Stimulated activated CD8-positive, alpha-beta memory T cell treated with anti-CD3 and anti-CD28 coated beads, Interleukin-2, amount 100 ng/mL, for 1 hour (primary cell): ENCODE results near the gene SPATA31C1.
"Not testable (repeated sequence)": the region's sequence is repeated elsewhere in the genome, so short reads cannot be mapped to it uniquely, and the experiment has no call there.

ENCODE experiments used
- DNase-seq, 2 donors: peaks; one replicate each; pipeline ENCODE4 v3.0.0-alpha.2; 2020; ENCODE audit warnings: low read depth in 2 of 2

Gene SPATA31C1

GRCh38 chr9:87886933-87887505 lies 30.7 kb upstream of the SPATA31C1 start:
- DNase-seq: no peak

GRCh38 chr9:87887661-87888480 lies 29.9 kb upstream of the SPATA31C1 start:
- no peak for DNase-seq

GRCh38 chr9:87888501-87888900 lies 29.3 kb upstream of the SPATA31C1 start:
- no peak for DNase-seq

DNA sequence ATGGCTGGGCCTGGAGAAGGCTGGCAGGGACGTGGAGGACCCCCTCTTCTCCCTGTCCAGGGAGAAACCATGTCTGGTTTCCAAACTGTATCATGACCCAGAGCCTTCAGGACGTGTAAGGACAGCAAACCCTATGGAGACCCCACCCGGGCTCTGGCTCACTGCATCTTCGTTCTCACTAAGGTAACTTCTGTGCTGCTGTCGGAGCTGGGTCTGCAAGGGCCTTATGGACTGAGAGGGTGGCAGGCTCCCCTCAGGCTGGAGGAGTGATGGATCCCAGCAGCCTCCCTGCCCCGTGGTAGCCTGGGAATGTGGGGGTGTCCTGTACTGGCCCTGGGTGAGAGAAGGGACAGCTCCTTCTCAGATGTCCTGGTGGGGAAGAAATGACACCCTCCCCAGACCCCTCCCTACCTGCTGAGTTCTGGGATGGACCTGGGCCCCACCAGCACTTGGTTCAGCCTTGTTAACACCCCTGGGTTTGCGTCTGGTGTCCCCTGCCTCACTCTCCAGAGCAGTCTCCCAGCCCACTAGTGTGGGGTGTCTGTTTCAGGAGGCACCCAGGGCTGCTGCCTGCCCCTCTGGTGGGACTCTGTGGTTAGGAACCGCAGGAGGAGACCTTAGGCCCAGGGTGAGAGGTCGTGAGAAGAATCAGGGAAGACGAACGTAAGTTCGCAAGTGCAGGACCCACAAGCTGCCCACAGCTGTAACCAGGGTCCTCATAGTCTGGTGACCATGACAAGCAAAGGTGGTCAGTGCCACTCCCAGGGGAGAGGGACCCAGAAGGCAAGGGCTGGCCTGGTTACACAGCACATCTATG lies 28.5 kb upstream of the SPATA31C1 start:
- no peak for DNase-seq

DNA sequence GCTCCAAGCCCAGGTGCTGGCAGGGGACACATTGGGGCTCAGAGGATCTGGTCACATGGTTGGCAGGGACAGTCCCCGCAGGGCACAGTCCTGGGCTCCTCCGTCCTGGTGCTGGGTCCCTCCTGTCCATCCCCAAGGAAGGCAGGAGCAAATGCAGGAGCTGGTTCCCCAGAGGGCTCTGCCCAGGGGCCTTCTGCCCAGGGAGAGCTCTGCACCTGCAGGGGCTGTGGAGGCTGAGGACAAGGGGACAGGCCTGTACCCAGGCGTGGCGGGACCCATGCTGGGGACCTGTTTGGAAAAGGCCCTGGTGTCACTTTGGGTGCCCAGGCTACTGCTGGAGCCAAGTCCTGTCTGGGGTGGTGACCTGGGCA lies 27.9 kb upstream of the SPATA31C1 start:
- DNase-seq: no peak

- DNase-seq: no peak
Measured at GRCh38 chr9:87890837-87891236, 26.9 kb upstream of the SPATA31C1 start.

DNA sequence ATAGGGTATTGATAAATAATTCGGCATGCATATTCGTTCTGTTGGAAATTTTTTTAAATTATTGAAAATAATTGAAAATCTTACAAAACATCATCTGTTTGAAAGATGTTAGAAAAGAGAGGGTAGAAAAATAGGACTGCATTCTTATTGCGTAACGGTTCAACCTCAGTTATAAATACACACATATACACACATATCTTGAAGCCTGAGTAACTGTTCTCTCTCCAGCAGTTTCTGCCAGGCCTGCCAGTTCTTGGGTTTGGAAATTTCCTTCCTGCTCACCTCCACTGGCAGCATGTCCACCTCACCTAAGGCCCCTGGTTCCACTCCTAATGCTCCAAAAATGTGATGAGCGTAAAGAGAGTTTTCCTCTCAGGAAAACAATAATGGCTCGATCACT lies 26.0 kb upstream of the SPATA31C1 start:
- no peak for DNase-seq

- DNase-seq: no peak
Measured at GRCh38 chr9:87892956-87893355, 24.8 kb upstream of the SPATA31C1 start.

DNA sequence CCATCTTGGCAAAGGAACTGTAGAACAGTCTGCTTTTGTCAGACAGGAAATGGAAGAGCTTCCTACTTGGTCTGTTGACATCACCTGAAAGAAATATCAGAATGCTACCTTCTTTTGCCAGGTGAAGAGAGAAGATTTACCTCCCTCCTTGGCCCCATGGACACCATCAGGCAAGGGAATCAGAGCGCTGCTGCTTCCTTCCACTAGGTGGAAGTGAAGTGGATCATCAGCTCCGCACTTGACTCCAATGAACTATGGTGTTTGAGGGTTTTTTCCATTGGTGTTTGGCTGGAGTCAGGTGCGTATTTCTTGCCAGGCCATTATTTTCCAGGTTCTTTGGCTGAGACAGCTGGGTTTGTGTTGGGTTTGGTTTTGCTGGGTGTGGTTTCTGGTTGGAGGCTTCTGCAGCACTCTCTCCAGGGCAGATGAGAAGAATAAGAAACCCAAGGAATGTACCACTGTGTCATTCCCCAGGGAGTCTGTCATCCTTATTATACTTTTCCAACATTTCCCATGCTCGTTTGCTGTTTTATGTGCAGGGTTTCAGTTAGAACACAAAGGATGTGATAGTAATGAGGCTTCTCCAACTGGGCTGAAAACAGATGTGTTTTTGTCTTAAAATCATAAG lies 22.6 kb upstream of the SPATA31C1 start:
- no peak for DNase-seq

- no peak for DNase-seq
Measured at GRCh38 chr9:87896891-87897290, 20.9 kb upstream of the SPATA31C1 start.

- no peak for DNase-seq
Measured at GRCh38 chr9:87898151-87898550, 19.6 kb upstream of the SPATA31C1 start.

DNA sequence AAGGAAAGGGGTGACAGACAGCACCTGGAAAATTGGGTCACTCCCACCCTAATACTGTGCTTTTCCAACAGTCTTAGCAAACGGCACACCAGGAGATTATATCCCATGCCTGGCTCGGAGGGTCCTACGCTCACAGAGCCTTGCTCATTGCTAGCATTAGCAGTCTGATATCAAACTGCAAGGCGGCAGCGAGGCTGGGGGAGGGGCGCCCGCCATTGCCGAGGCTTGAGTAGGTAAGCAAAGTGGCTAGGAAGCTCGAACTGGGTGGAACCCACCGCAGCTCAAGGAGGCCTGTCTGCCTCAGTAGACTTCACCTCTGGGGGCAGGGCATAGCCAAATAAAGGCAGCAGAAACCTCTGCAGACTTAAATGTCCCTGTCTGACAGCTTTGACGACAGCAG lies 15.4 kb upstream of the SPATA31C1 start:
- not testable (repeated sequence) for DNase-seq

DNA sequence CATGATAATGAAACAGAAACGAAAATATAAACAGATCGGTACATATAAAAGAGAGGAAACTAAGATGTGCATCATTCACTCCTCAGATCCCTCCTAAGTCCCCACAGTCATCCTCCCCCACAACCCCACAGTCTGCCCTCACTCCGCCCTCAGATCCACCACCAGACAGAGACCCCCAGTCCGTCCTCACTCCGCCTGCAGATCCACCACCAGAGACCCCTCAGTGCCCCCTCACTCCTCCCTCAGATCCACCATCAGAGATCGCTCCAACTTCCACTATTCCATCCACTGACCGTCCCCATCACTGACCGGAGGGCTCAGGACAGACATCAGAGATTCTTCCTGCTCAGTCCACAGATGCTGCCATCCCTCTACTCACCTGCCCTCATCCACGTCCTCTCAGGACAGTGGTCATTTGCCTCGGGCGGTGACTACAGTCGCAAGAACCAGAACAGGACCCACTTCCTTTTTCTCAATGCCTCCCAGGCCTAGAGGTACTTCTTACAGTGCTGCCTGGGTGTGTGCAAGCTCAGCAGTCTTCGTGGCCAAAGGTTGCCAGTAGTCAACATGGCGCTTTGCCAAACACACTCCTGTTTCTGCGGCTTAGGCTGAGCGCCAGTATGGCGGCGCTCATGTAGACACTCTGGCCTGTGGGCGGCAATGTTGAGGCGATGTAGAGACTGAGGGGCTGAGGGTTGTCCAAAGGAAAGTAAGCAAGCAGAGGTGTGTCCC lies 8.3 kb upstream of the SPATA31C1 start:
- no peak for DNase-seq

DNA sequence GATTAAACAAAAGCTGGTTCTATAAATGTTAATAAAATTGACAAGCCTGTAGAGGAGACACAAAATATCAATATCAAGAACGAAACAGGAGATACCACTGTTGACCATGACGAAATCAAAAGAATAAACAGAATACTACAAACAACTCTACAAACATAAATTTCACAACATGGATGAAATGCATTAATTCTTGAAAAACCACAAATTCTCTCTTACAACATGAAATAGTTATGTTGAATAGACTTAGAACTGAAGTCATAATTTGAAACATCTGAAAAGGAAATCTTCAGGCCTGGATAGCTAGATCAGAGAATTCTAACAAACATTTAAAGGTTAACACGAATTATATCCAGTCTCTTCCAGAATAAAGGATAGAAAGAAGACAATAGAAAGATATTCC lies 6.9 kb upstream of the SPATA31C1 start:
- no peak for DNase-seq

DNA sequence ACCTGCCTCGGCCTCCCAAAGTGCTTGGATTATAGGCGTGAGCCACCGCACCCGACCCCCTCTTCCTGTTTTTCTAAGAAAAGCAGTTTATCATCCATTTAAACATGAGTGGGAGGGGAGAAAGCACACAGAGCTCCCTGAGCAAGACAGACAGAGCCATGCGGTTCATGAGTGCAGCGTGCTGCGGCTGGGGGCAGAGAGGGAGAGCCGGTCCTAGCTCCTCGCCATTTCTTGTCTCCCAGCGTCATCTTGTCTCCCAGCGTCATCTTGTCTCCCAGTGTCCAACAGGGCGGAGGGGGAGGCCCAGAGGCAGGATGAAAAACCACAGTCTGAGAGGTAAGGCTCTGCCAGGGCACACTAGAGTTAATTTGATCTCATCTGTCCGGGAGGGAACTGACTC lies 1.3 kb downstream of the SPATA31C1 start:
- DNase-seq: not testable (repeated sequence)

GRCh38 chr9:87921561-87921960 lies 3.8 kb downstream of the SPATA31C1 start:
- not testable (repeated sequence) for DNase-seq

GRCh38 chr9:87923012-87923411 lies 5.2 kb downstream of the SPATA31C1 start:
- DNase-seq: not testable (repeated sequence)

GRCh38 chr9:87924851-87925250 lies 7.1 kb downstream of the SPATA31C1 start:
- not testable (repeated sequence) for DNase-seq

- DNase-seq: not testable (repeated sequence)
Measured at GRCh38 chr9:87929152-87929551, 11.4 kb downstream of the SPATA31C1 start.

DNA sequence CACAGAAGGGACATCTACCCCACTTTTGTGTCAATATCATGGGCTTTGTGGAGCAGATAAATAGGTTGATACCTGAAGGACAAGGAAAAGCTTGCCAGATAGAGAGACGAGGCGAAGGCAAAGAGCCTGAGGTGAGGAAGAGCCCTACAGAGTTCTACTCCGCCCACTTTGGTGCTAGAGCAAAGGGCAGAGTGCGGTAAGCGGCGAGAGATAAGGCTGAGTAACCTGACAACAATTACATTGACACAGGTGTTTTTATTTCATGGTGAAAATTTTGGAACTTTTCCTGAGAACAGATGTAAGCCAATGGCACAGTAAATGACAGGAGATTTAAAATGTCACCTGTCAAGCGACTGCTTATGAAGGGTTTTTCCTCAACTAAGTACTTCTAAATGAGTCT lies 16.7 kb downstream of the SPATA31C1 start:
- DNase-seq: not testable (repeated sequence)

- DNase-seq: not testable (repeated sequence)
Measured at GRCh38 chr9:87937352-87937751, 19.6 kb downstream of the SPATA31C1 start.
